RWPE1 (cell line): ENCODE results near the gene TULP3.

Experiments used
- CTCF ChIA-PET: fragments of 350-600 bp; sonication (Branson Sonifier 250); formaldehyde crosslinking; extraction: SDS; loops from one replicate; lab custom pipeline; 2021; lab: Yijun Ruan, JAX
- POLR2A ChIA-PET: fragments of 400-600 bp; formaldehyde crosslinking; extraction: SDS; loops from one replicate; lab custom pipeline; 2020; ENCODE audit warnings: antibody characterized with exemption; ENCODE audit not compliant: low non-redundant PET; lab: Yijun Ruan, JAX
- DNase-seq: peaks from one replicate; pipeline ENCODE4 v3.0.0; 2012; ENCODE audit warnings: low spot score
- H3K27ac ChIP-seq: fragments of 450-650 bp; 2 replicates; pipeline ENCODE4 v1.5.1; 2017
- CTCF ChIP-seq: fragments of 450-650 bp; conservative IDR thresholded peaks from 2 replicates; pipeline ENCODE4 v1.5.1; 2017; ENCODE audit warnings: low read depth, mild to moderate bottlenecking

Gene TULP3

GRCh38 chr12:2986876-2987275 lies 96.2 kb downstream of the TULP3 start:
- ChIA-PET POLR2A (no interaction called here), CTCF (interaction anchor here (0.6 to 0.7 kb wide), 2 partner anchors 284 to 300 kb away, joined by 3 read pairs; no protein-coding TSS in a partner anchor)
- TF ChIP-seq CTCF = no peak
- no peak for DNase-seq
- no peak overlapping the region for H3K27ac ChIP-seq

GRCh38 chr12:2988494-2988893 lies 97.8 kb downstream of the TULP3 start:
- ChIA-PET CTCF (interaction anchor here (0.6 kb wide), 1 partner anchor 116 kb away, joined by 4 read pairs; no protein-coding TSS in a partner anchor), POLR2A (interaction anchor here (0.6 kb wide), 1 partner anchor 131 kb away, joined by 3 read pairs; no protein-coding TSS in a partner anchor)
- DNase-seq = no peak
- H3K27ac ChIP-seq = no peak overlapping the region
- TF ChIP-seq CTCF = no peak
